ENCODE data around the gene SNAPC4. TPM values are rescaled to one million over a fixed set of nuclear protein-coding genes. Genes with fewer than 3 reads are reported as not detected.

The SNAPC4 gene
- total RNA-seq, 1 experiment from 2014 or later: 29.7 TPM

DNA sequence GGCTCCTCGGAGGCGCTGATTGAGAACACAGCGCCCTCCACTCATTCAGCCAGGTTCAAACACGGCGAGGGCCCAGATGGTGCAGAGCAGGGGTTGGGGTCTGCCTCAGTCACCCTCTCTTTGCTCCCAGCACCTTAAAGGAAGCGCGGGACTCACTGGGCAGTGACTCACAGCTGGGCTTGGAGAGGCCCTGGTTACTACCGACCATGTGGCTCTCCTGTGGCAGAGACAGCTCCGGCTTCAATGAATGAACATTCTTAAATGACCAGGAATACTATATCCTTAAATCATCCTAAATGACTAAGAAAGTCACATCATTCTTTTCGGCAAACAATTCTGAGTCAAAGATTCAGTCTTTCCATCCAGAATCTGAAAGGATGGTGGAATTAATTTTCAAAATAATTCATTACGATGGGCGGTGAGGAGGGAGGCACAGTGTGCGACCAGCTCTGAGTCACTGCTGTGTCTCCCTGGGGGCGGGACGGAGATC lies 41.3 kb upstream of the SNAPC4 start:
- H2BK120ac ChIP-seq (ENCODE audit: low read depth, low read length, poor library complexity, severe bottlenecking): no peak overlapping the region
- no peaks in the 10 kb centered on the region for H3K4me1 ChIP-seq (ENCODE audit: insufficient read depth, low read length)
- H3K4me2 ChIP-seq (ENCODE audit: insufficient read depth, insufficient read length, low read length): no peak overlapping the region
- no peak overlapping the region for H3K23ac ChIP-seq (ENCODE audit: insufficient read length, low read depth, low read length)
- no peak overlapping the region for H4K91ac ChIP-seq (ENCODE audit: insufficient read length, low read depth, low read length)
- H3K4ac ChIP-seq (ENCODE audit: low read depth, low read length): no peak overlapping the region
- H3K27me3 ChIP-seq (ENCODE audit: insufficient read depth, low read length): no peaks in the 10 kb centered on the region
- no peak overlapping the region; a peak in 1 of 5 replicates for H3K4me3 Mint-ChIP-seq
- no peak overlapping the region for H2AFZ ChIP-seq (ENCODE audit: low read length)
- no peak overlapping the region for H3K18ac ChIP-seq (ENCODE audit: insufficient read length, low read depth, low read length)
- no peak overlapping the region for H3T11ph ChIP-seq (ENCODE audit: low read length)
- H3K27ac ChIP-seq (ENCODE audit: insufficient read length, low read depth, low read length): no peak overlapping the region
- no peak overlapping the region for H3K14ac ChIP-seq (ENCODE audit: insufficient read depth, low read length)
- peaks cover 2% of the 10 kb centered on the region for H4K20me1 ChIP-seq (ENCODE audit: control insufficient read depth, insufficient read depth, insufficient read length)
- H3K36me3 Mint-ChIP-seq (ENCODE audit: insufficient read depth in 1 of 3, low read depth in 3 of 3): peaks cover 14 to 60% (median 43%) of the 10 kb centered on the region in 3 experiments
- H3K9me3 Mint-ChIP-seq: no peaks in the 10 kb centered on the region
- no peak overlapping the region for H3K9ac ChIP-seq (ENCODE audit: extremely low read depth, insufficient read length, low read length)
- peaks cover 15 to 16% of the 10 kb centered on the region in 2 experiments for H3K4me1 Mint-ChIP-seq
- no peak overlapping the region for H2AK5ac ChIP-seq (ENCODE audit: insufficient read length, low read length)
- peaks cover 2% of the 10 kb centered on the region; the same call in 1 of the 2 replicates for H3K79me2 ChIP-seq (ENCODE audit: insufficient read depth, low read length)
- H3K9me3 ChIP-seq (ENCODE audit: control insufficient read depth, low read depth, low read length): no peaks in the 10 kb centered on the region
- no peak overlapping the region for H4K5ac ChIP-seq (ENCODE audit: insufficient read length, low read depth, low read length)
- DNase-seq: no peak
- H2BK12ac ChIP-seq (ENCODE audit: insufficient read length, low read depth, low read length): no peak overlapping the region
- H2BK20ac ChIP-seq (ENCODE audit: low read depth, low read length, poor library complexity, severe bottlenecking): no peak overlapping the region
- 0 out of 7 replicates have a peak overlapping the region, but pooled peaks of 1 of the 3 experiments have one; percentile 67 for H3K27ac Mint-ChIP-seq
- H3K27me3 Mint-ChIP-seq (ENCODE audit: low read depth): no peaks in the 10 kb centered on the region
- peaks cover 2% of the 10 kb centered on the region for H3K79me1 ChIP-seq (ENCODE audit: insufficient read depth, low read depth, low read length, poor library complexity, severe bottlenecking)
- no peak overlapping the region for H2BK5ac ChIP-seq (ENCODE audit: insufficient read length, low read length)
- H3K23me2 ChIP-seq (ENCODE audit: insufficient read length, low read depth, low read length, poor library complexity, severe bottlenecking): peaks cover 14% of the 10 kb centered on the region
- no peak overlapping the region for H2BK15ac ChIP-seq (ENCODE audit: low read depth, low read length)
- no peak overlapping the region for H3K56ac ChIP-seq (ENCODE audit: insufficient read length, low read depth, low read length)
- TF ChIP-seq, protein P1, sequence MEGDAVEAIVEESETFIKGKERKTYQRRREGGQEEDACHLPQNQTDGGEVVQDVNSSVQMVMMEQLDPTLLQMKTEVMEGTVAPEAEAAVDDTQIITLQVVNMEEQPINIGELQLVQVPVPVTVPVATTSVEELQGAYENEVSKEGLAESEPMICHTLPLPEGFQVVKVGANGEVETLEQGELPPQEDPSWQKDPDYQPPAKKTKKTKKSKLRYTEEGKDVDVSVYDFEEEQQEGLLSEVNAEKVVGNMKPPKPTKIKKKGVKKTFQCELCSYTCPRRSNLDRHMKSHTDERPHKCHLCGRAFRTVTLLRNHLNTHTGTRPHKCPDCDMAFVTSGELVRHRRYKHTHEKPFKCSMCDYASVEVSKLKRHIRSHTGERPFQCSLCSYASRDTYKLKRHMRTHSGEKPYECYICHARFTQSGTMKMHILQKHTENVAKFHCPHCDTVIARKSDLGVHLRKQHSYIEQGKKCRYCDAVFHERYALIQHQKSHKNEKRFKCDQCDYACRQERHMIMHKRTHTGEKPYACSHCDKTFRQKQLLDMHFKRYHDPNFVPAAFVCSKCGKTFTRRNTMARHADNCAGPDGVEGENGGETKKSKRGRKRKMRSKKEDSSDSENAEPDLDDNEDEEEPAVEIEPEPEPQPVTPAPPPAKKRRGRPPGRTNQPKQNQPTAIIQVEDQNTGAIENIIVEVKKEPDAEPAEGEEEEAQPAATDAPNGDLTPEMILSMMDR (conservative IDR thresholded peaks at IDR 0.05): no peak
- no peak overlapping the region for H4K8ac ChIP-seq (replicated peaks; ENCODE audit: insufficient read length, low read depth, low read length)
- WGBS (ENCODE audit: extremely low coverage, insufficient read length, low lambda C conversion rate): no CpG with 5 or more reads among the region's 15 CpGs
